GM10266 (cell line): ENCODE data around the gene EMC8.
A peak's percentile ranks its signal among the peaks of the same experiment; 100 is the strongest.

Source experiments
- DNase-seq: peaks from one replicate; pipeline ENCODE4 v3.0.0; 2012; ENCODE audit errors: extremely low spot score
- TF ChIP-seq, protein P1 (sequence below): IDR thresholded peaks from 2 replicates; pipeline ENCODE4 v1.5.1; 2012; ENCODE audit warnings: mild to moderate bottlenecking, low read depth; ENCODE audit not compliant: control insufficient read depth, insufficient read depth; ENCODE audit errors: missing control alignments

EMC8 gene

DNA sequence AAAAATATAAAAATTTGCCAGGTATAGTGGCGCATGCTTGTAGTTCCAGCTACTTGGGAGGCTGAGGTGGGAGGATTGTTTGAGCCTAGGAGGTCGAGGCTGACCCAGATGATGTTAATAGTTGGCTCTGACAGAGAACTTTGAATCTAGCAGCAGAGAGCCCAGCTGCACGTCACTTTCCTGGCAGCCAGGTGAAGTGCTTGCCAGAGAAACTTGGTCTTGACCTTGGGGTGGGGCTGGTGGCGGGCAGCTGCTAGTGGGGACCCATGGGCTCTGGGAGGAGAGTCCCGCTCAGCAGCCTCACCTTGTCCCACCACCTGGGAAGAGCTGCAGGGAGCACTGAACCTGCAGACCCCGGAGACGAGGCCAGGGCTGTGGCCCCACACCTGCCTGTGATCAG, 45.4 kb downstream of the EMC8 start:
- DNase-seq = no peak
- TF ChIP-seq, protein P1, sequence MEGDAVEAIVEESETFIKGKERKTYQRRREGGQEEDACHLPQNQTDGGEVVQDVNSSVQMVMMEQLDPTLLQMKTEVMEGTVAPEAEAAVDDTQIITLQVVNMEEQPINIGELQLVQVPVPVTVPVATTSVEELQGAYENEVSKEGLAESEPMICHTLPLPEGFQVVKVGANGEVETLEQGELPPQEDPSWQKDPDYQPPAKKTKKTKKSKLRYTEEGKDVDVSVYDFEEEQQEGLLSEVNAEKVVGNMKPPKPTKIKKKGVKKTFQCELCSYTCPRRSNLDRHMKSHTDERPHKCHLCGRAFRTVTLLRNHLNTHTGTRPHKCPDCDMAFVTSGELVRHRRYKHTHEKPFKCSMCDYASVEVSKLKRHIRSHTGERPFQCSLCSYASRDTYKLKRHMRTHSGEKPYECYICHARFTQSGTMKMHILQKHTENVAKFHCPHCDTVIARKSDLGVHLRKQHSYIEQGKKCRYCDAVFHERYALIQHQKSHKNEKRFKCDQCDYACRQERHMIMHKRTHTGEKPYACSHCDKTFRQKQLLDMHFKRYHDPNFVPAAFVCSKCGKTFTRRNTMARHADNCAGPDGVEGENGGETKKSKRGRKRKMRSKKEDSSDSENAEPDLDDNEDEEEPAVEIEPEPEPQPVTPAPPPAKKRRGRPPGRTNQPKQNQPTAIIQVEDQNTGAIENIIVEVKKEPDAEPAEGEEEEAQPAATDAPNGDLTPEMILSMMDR = no peak

DNA sequence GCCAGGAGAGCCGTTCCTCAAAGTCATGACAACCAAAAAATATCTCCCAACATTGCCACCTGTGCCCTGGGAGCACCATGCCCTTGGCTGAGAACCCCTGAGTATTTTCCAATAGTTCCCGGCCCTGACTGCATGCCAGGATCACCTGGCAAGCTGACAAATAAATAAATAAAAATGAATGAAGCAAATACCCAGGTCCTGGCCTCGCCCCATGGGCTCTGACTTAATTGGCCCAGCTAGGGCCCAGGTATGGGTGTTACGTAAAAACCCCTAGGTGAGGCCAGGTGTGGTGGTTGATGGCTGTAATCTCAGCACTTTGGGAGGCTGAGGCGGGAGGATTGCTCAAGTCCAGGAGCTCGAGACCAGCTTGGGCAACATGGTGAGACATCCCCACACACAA, 45.8 kb downstream of the EMC8 start:
- TF ChIP-seq, protein P1 = no peak
- no peak for DNase-seq

DNA sequence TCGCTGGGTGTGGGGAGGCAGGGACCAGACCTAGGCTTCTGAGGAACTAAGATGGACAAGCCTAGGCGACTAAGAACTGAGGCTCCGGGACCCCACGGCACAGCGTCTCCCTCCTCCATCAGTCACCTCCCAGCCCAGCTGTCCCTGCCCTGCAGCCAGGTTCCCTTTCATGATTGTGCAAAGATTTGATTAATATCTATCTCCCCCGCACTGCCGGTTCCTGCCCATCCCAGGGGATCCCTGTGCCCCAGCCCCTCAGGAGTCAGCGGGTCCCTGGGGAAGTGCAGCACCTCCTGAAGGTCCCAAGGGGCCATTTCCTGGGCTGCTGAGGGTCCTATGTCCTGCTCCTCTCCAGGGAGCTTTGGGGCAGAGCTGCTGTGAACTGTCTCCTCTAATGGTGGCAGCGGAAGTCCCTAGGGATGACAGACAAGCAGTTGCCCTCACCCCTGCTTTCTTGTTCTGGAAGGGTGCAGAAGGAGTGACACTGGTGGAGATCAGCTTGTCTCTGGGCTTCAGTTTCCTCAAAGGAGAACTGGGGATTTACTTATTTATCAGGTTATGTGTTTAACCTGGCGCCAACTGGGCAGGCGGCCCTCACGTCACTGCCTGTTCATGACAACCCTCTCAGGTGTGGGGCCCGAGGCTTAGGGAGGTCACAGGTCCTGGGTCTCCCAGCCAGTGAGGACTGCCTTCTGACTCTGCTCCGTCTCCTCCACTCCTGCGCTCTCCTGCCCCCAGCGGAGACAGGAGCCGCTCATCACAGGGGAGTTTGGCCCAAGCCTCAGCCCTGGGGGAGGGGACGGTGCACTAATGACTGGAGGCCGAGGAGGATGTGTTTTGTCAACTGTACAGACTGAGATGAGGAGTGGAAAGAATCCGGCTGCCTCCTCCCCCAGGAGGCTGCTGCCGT, 46.6 kb downstream of the EMC8 start:
- TF ChIP-seq, protein P1 = no peak
- no peak for DNase-seq

DNA sequence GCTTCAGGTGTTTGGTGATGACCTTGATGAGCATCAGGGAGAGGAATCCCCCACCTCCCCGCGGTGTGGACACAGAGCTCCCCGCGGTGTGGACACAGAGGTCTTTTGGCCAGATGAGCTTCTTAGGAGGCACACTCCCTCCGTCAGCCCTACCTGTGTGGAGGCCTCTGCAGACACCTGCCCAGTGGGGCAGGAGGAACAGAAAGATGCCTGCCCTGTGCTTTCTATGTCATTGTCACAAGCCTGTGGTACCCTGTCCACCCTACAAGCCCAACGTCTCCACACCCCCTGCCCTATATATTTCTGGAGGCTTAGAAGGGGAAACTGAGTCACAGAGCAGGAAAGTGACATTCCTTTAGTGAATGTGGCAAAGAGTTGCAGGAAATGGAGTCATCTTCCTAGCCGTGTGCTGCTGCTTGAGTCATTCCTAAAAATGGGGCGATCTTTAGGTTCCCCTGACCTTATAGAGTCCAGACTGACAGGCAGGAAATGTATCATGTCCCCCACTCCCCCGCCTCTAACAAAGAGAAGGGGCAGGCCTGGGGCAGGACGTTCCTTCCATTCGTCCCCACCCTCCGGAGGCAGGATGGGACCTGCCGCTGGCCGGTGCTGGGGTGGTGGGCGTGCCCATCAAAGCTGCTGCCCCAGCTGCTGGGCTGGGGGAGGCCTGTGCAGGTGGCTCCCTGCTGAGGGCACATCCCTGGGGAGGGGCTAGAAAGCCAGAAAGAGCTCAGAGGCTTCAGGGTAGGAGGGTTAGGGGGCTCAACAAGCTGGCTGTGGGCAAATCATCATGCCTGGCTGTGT, 47.4 kb downstream of the EMC8 start:
- no peak for DNase-seq
- TF ChIP-seq, protein P1 = no peak

DNA sequence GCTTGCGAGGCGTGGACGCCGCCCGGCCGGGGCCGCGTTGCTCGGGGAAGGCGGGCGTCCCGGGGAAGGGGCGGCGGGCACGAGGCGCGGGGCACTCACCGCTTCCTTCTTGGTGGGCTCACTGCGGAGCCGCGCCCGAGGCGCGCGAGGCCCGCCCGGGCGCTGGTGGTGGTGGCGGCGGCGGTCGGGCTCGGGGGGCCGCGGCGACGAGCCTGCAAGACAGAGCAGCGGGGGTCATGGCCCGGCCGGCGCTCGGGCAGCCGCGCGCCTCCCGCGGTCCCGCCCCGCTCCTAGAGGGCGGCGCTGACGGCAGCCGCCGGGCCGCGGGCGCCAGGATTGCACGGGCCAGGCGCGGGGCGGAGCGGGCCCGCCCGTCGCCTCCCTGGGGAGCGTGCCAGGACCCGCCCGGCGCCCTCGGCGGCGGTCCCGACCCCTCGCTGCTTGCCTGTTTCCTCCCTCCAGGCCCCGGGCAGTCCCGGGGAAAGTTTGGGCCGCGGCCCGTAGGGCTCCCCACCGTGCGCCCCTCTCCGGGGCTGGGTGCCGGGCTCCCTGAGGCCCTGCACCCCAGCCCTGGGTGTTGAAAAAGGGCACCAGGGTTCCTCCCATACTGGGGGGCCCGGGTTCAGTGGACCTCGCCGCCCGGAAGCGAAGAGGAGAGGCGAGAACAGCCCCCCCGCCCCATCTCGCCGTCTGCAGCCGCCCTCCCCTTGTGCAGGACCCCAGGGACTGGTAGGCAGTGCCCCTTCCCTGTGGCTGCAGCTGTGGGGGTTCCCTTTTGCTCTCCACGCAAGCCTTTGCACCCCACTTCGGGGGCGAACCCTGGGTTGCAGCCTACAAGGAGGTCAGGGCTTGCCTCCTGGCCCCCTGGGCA, 48.3 kb downstream of the EMC8 start, which contains the start of gene C16orf74:
C16orf74 (minus strand) TSS at position 270 of the 871 bp plus-strand sequence. CDS start 15,879 bp downstream, outside the sequence.
- DNase-seq = peak; percentile 82
- TF ChIP-seq, protein P1 = no peak

DNA sequence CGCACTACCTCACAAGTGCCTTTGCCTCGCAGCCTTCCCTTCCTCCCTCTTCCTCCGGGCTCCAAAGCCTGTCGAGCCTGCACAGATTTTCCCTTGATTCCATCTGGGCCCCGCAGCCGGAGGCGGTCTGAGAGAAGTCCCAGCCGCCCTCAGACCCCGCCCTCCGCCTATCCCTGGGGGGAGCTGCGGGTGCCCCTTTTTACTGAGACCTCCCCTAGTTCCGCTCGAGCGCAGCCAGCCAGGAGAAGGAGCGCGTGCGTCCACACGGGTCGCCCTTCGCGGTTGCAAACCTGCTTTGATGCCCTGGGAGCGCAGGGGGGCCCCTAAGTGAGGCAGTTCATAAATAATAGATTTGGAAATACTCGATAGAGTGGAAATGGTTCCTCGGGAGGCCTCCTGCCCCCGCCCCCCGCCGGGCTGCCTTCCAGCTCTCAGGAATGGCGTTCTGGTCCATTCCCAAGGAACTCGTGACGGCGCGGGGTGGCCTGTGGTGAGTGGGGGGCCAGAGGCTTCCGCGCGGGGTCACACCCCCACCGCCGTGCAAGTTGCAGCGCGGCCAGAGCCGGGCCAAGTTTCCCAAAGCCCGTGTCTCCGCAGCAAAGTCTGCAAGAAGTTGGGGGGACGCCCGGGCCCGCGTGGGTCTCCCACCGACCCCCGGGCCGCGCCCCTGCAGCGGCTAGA, 49.1 kb downstream of the EMC8 start:
- TF ChIP-seq, protein P1 = peak; percentile 9
- no peak for DNase-seq
